ENCODE measurements around the gene RSAD2. TPM values are rescaled to one million over a fixed set of nuclear protein-coding genes. Genes with fewer than 3 reads are reported as not detected.

RSAD2 gene
- total and polyA plus RNA-seq, 2 donors (not counting 1 experiment from before 2014, with no cell fraction given) = 0.81 to 1.5 TPM

GRCh38 chr2:6838673-6839319 is 38.8 kb upstream of the RSAD2 start:
- peaks cover 4 to 29% (median 9%) of the 10 kb centered on the region in 3 donors for H3K9me3 ChIP-seq (ENCODE audit: control extremely low read depth in 1 of 3, control insufficient read depth in 2 of 3, insufficient read depth in 1 of 3, low read length in 2 of 3)
- H3K4me1 ChIP-seq (ENCODE audit: control insufficient read depth in 2 of 2, insufficient read depth in 2 of 2, low read length in 2 of 2) = no peaks in the 10 kb centered on the region
- ATAC-seq (ENCODE audit: low read depth) = no peak
- no CpG with 5 or more reads among the region's 4 CpGs for WGBS (ENCODE audit: insufficient coverage)
- Mint-ChIP-seq H3K9me3 (ENCODE audit: insufficient read depth) (peaks cover 14% of the 10 kb centered on the region), H3K27ac (no peak overlapping the region), H3K4me1 (no peaks in the 10 kb centered on the region), H3K4me3 (no peak overlapping the region), H3K27me3 (no peaks in the 10 kb centered on the region)
- CTCF ChIA-PET = no interaction called here
- TF ChIP-seq CTCF (IDR thresholded peaks at IDR 0.05) (no peak), EZH2 (IDR thresholded peaks at IDR 0.05; ENCODE audit: borderline replicate concordance, insufficient read depth, low read depth, low read length, poor library complexity, severe bottlenecking) (no peak)
- H4K20me1 ChIP-seq (ENCODE audit: control insufficient read depth, insufficient read depth, low read length, poor library complexity, severe bottlenecking) = no peaks in the 10 kb centered on the region
- no peak overlapping the region for H3K9ac ChIP-seq (ENCODE audit: low read length)
- no peaks in the 10 kb centered on the region for H3K36me3 ChIP-seq (replicated peaks in 1 of 2; ENCODE audit: control extremely low read depth in 1 of 2, control insufficient read depth in 1 of 2, extremely low read depth in 1 of 2, insufficient read depth in 2 of 2, low read length in 1 of 2)
- DNase-seq = no peak
- intact Hi-C loops (cut with micrococcal nuclease) = no loop called here
- no peak overlapping the region for H3K4me2 ChIP-seq (replicated peaks; ENCODE audit: low read depth, low read length, poor library complexity, severe bottlenecking)
- POLR2A ChIA-PET = no interaction called here
- H3K27ac ChIP-seq (ENCODE audit: low read length in 2 of 2) = no peak overlapping the region
- H3K79me2 ChIP-seq (ENCODE audit: control insufficient read depth, insufficient read depth, low read length) = no peaks in the 10 kb centered on the region
- H3K27me3 ChIP-seq (replicated peaks in 1 of 4; ENCODE audit: control extremely low read depth in 1 of 4, control insufficient read depth in 3 of 4, insufficient read depth in 4 of 4, low read length in 3 of 4) = no peaks in the 10 kb centered on the region
- no peak overlapping the region for H3K4me3 ChIP-seq (ENCODE audit: control extremely low read depth in 1 of 5, extremely low read depth in 1 of 5, insufficient read depth in 1 of 5, low read depth in 2 of 5, low read length in 4 of 5)
- no peak overlapping the region for H2AFZ ChIP-seq (ENCODE audit: insufficient read depth, low read depth, low read length, poor library complexity, severe bottlenecking)

- no peak overlapping the region for H2AFZ ChIP-seq (ENCODE audit: insufficient read depth, low read depth, low read length, poor library complexity, severe bottlenecking)
- H3K79me2 ChIP-seq (ENCODE audit: control insufficient read depth, insufficient read depth, low read length) = no peaks in the 10 kb centered on the region
- ATAC-seq (ENCODE audit: low read depth) = no peak
- Mint-ChIP-seq H3K4me1 (no peaks in the 10 kb centered on the region), H3K9me3 (ENCODE audit: insufficient read depth) (peaks cover 31% of the 10 kb centered on the region), H3K4me3 (no peak overlapping the region), H3K27ac (no peak overlapping the region), H3K27me3 (no peaks in the 10 kb centered on the region)
- no peaks in the 10 kb centered on the region for H3K27me3 ChIP-seq (replicated peaks in 1 of 4; ENCODE audit: control extremely low read depth in 1 of 4, control insufficient read depth in 3 of 4, insufficient read depth in 4 of 4, low read length in 3 of 4)
- no peak overlapping the region for H3K4me2 ChIP-seq (replicated peaks; ENCODE audit: low read depth, low read length, poor library complexity, severe bottlenecking)
- H3K9me3 ChIP-seq (ENCODE audit: control extremely low read depth in 1 of 3, control insufficient read depth in 2 of 3, insufficient read depth in 1 of 3, low read length in 2 of 3) = peaks cover 15 to 58% (median 25%) of the 10 kb centered on the region in 3 donors
- no peak for TF ChIP-seq EZH2 (IDR thresholded peaks at IDR 0.05; ENCODE audit: borderline replicate concordance, insufficient read depth, low read depth, low read length, poor library complexity, severe bottlenecking)
- no peak for TF ChIP-seq CTCF (IDR thresholded peaks at IDR 0.05)
- H3K27ac ChIP-seq (ENCODE audit: low read length in 2 of 2) = no peak overlapping the region
- 86% methylated on average over 1 of the region's 2 CpGs for WGBS (ENCODE audit: insufficient coverage)
- no peak overlapping the region for H3K4me3 ChIP-seq (ENCODE audit: control extremely low read depth in 1 of 5, extremely low read depth in 1 of 5, insufficient read depth in 1 of 5, low read depth in 2 of 5, low read length in 4 of 5)
- intact Hi-C loops (cut with micrococcal nuclease) = no loop called here
- H3K4me1 ChIP-seq (ENCODE audit: control insufficient read depth in 2 of 2, insufficient read depth in 2 of 2, low read length in 2 of 2) = no peaks in the 10 kb centered on the region
- H4K20me1 ChIP-seq (ENCODE audit: control insufficient read depth, insufficient read depth, low read length, poor library complexity, severe bottlenecking) = no peaks in the 10 kb centered on the region
- no peaks in the 10 kb centered on the region for H3K36me3 ChIP-seq (replicated peaks in 1 of 2; ENCODE audit: control extremely low read depth in 1 of 2, control insufficient read depth in 1 of 2, extremely low read depth in 1 of 2, insufficient read depth in 2 of 2, low read length in 1 of 2)
- no peak for DNase-seq
- ChIA-PET CTCF (no interaction called here), POLR2A (no interaction called here)
- H3K9ac ChIP-seq (ENCODE audit: low read length) = no peak overlapping the region
Observed at GRCh38 chr2:6841537-6842287, 35.9 kb upstream of the RSAD2 start.
